ENCODE data around the gene RNF141. TPM values are rescaled to one million over a fixed set of nuclear protein-coding genes. Genes with fewer than 3 reads are reported as not detected.

The RNF141 gene
- total and polyA plus RNA-seq, 2 donors (not counting 3 experiments of a cell fraction or from before 2014, with no cell fraction given): 9.4 to 32.4 TPM

- Histone ChIP-seq H4K20me1 (replicated peaks; ENCODE audit: control insufficient read depth, extremely low read depth, insufficient read depth, low read length) (no peaks in the 10 kb centered on the region), H3K27ac (ENCODE audit: insufficient read depth, low read depth, low read length) (no peak overlapping the region), H3K9me1 (replicated peaks; ENCODE audit: control insufficient read depth, extremely low read depth, insufficient read depth, low read length) (no peaks in the 10 kb centered on the region), H3K4me3 (replicated peaks in 1 of 3; ENCODE audit: insufficient read depth in 1 of 3, low read depth in 1 of 3, low read length in 3 of 3) (no peak overlapping the region), H3K4me2 (ENCODE audit: insufficient read depth, low read length) (no peak overlapping the region), H3K9ac (replicated peaks; ENCODE audit: extremely low read depth, insufficient read depth, low read length) (no peak overlapping the region), H3K79me2 (ENCODE audit: control insufficient read depth, insufficient read depth, low read length) (peaks cover 16% of the 10 kb centered on the region), H2AFZ (ENCODE audit: low read depth, low read length) (no peak overlapping the region), H3K27me3 (ENCODE audit: control insufficient read depth in 2 of 2, insufficient read depth in 2 of 2, low read length in 2 of 2) (no peaks in the 10 kb centered on the region), H3K36me3 (ENCODE audit: control insufficient read depth in 2 of 2, extremely low read depth in 1 of 2, insufficient read depth in 2 of 2, low read length in 2 of 2) (no peaks in the 10 kb centered on the region), H3K4me1 (ENCODE audit: control insufficient read depth, extremely low read depth, insufficient read depth, low read length) (peaks cover 10% of the 10 kb centered on the region), H3K9me3 (replicated peaks; ENCODE audit: control insufficient read depth, insufficient read depth, low read length) (no peaks in the 10 kb centered on the region)
- DNase-seq (ENCODE audit: low read depth, low spot score) (no peak), FAIRE-seq (no peak)
- dilution Hi-C loops (cut with MboI; ENCODE audit: extremely low pct_ligation_motif_present, low sequenced_read_pairs) (no loop called here), intact Hi-C loops (cut with micrococcal nuclease) (no loop called here)
- BruUV-seq (replicated peaks): no TSS peak
- POLR2A ChIA-PET: no interaction called here
- CTCF ChIA-PET: interaction anchor here (1.4 kb wide), 1 partner anchor 133 kb away, joined by 3 read pairs; no protein-coding TSS in a partner anchor
- TF ChIP-seq MAX (IDR thresholded peaks at IDR 0.05; ENCODE audit: insufficient read depth, insufficient read length) (no peak), POLR2A (IDR thresholded peaks at IDR 0.05; ENCODE audit: low read depth, low read length) (no peak), MYC (IDR thresholded peaks at IDR 0.05; ENCODE audit: low read depth, low read length) (no peak), EZH2 (IDR thresholded peaks at IDR 0.05; ENCODE audit: borderline replicate concordance, low read depth, low read length, severe bottlenecking) (no peak), FOS (IDR thresholded peaks at IDR 0.05; ENCODE audit: borderline replicate concordance, insufficient read depth, low read length) (no peak), POLR2AphosphoS5 (IDR thresholded peaks at IDR 0.05; ENCODE audit: insufficient read depth, low read depth, low read length) (no peak), JUN (IDR thresholded peaks at IDR 0.05; ENCODE audit: borderline replicate concordance, insufficient read depth, insufficient read length, low read depth) (no peak), GATA2 (IDR thresholded peaks at IDR 0.05; ENCODE audit: insufficient read depth, insufficient read length, low read depth, low read length) (no peak)
- TF ChIP-seq, protein P1, sequence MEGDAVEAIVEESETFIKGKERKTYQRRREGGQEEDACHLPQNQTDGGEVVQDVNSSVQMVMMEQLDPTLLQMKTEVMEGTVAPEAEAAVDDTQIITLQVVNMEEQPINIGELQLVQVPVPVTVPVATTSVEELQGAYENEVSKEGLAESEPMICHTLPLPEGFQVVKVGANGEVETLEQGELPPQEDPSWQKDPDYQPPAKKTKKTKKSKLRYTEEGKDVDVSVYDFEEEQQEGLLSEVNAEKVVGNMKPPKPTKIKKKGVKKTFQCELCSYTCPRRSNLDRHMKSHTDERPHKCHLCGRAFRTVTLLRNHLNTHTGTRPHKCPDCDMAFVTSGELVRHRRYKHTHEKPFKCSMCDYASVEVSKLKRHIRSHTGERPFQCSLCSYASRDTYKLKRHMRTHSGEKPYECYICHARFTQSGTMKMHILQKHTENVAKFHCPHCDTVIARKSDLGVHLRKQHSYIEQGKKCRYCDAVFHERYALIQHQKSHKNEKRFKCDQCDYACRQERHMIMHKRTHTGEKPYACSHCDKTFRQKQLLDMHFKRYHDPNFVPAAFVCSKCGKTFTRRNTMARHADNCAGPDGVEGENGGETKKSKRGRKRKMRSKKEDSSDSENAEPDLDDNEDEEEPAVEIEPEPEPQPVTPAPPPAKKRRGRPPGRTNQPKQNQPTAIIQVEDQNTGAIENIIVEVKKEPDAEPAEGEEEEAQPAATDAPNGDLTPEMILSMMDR (IDR thresholded peaks at IDR 0.05; ENCODE audit: extremely low read depth in 1 of 2, insufficient read depth in 1 of 2, low read depth in 1 of 2, low read length in 2 of 2): no peak
Measured at GRCh38 chr11:10538924-10539323, 2.1 kb downstream of the RNF141 start.
